ENCODE measurements around the gene ZCCHC14. TPM values are rescaled to one million over a fixed set of nuclear protein-coding genes. Genes with fewer than 3 reads are reported as not detected.
A peak's percentile ranks its signal among the peaks of the same experiment; 100 is the strongest.

The ZCCHC14 gene
- total and polyA plus RNA-seq, 2 of the 13 experiments (the other 11 are each of a cell fraction or from before 2014, with no cell fraction given) = 12.4 to 12.5 TPM

GRCh38 chr16:87384162-87384874, 108.5 kb downstream of the ZCCHC14 start (continued):
- TF ChIP-seq, protein P1, sequence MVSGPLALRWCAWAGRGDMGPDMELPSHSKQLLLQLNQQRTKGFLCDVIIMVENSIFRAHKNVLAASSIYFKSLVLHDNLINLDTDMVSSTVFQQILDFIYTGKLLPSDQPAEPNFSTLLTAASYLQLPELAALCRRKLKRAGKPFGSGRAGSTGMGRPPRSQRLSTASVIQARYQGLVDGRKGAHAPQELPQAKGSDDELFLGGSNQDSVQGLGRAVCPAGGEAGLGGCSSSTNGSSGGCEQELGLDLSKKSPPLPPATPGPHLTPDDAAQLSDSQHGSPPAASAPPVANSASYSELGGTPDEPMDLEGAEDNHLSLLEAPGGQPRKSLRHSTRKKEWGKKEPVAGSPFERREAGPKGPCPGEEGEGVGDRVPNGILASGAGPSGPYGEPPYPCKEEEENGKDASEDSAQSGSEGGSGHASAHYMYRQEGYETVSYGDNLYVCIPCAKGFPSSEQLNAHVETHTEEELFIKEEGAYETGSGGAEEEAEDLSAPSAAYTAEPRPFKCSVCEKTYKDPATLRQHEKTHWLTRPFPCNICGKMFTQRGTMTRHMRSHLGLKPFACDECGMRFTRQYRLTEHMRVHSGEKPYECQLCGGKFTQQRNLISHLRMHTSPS (CRISPR knock-in tag; IDR thresholded peaks at IDR 0.05; ENCODE audit: low read depth) = no peak
- TF ChIP-seq ZFP82 (CRISPR knock-in tag; IDR thresholded peaks at IDR 0.05; ENCODE audit: borderline replicate concordance) (peak; percentile 79; the same call in 1 of the 2 replicates), SMARCC2 (IDR thresholded peaks at IDR 0.05) (no peak), THAP11 (CRISPR knock-in tag; IDR thresholded peaks at IDR 0.05) (no peak), ASH2L (IDR thresholded peaks at IDR 0.05; ENCODE audit: insufficient read length, low read depth, low read length) (peak; percentile 96), SAP130 (CRISPR knock-in tag; IDR thresholded peaks at IDR 0.05; ENCODE audit: low read depth) (peak; percentile 80), ZNF441 (CRISPR knock-in tag; IDR thresholded peaks at IDR 0.05; ENCODE audit: borderline replicate concordance) (no peak; the same call in 1 of the 2 replicates), ZNF263 (CRISPR knock-in tag; IDR thresholded peaks at IDR 0.05) (no peak), CCAR2 (optimal IDR thresholded peaks at IDR 0.05; ENCODE audit: low read depth, low read length) (no peak), ZNF577 (CRISPR knock-in tag; IDR thresholded peaks at IDR 0.05; ENCODE audit: borderline replicate concordance, low read depth) (no peak), KDM5B (CRISPR knock-in tag; IDR thresholded peaks at IDR 0.05; ENCODE audit: borderline replicate concordance) (peak; percentile 79; the same call in 1 of the 2 replicates), ZNF160 (CRISPR knock-in tag; IDR thresholded peaks at IDR 0.05) (no peak), JARID2 (CRISPR knock-in tag; IDR thresholded peaks at IDR 0.05; ENCODE audit: insufficient replicate concordance) (no peak), ZNF460 (CRISPR knock-in tag; IDR thresholded peaks at IDR 0.05; ENCODE audit: borderline replicate concordance) (peak; percentile 68), PPARG (CRISPR knock-in tag; conservative IDR thresholded peaks at IDR 0.05) (0 out of 2 replicates have a peak, but pooled peaks have one; percentile 24)
- TF ChIP-seq, protein P2, sequence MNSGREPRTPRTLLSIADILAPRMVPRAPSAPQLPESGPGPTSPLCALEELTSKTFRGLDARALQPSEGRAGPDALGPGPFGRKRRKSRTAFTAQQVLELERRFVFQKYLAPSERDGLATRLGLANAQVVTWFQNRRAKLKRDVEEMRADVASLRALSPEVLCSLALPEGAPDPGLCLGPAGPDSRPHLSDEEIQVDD (CRISPR knock-in tag; IDR thresholded peaks at IDR 0.05; ENCODE audit: borderline replicate concordance) = no peak
- TF ChIP-seq, protein P3, sequence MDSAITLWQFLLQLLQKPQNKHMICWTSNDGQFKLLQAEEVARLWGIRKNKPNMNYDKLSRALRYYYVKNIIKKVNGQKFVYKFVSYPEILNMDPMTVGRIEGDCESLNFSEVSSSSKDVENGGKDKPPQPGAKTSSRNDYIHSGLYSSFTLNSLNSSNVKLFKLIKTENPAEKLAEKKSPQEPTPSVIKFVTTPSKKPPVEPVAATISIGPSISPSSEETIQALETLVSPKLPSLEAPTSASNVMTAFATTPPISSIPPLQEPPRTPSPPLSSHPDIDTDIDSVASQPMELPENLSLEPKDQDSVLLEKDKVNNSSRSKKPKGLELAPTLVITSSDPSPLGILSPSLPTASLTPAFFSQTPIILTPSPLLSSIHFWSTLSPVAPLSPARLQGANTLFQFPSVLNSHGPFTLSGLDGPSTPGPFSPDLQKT (CRISPR knock-in tag; IDR thresholded peaks at IDR 0.05; ENCODE audit: borderline replicate concordance) = no peak
- TF ChIP-seq, protein P4, sequence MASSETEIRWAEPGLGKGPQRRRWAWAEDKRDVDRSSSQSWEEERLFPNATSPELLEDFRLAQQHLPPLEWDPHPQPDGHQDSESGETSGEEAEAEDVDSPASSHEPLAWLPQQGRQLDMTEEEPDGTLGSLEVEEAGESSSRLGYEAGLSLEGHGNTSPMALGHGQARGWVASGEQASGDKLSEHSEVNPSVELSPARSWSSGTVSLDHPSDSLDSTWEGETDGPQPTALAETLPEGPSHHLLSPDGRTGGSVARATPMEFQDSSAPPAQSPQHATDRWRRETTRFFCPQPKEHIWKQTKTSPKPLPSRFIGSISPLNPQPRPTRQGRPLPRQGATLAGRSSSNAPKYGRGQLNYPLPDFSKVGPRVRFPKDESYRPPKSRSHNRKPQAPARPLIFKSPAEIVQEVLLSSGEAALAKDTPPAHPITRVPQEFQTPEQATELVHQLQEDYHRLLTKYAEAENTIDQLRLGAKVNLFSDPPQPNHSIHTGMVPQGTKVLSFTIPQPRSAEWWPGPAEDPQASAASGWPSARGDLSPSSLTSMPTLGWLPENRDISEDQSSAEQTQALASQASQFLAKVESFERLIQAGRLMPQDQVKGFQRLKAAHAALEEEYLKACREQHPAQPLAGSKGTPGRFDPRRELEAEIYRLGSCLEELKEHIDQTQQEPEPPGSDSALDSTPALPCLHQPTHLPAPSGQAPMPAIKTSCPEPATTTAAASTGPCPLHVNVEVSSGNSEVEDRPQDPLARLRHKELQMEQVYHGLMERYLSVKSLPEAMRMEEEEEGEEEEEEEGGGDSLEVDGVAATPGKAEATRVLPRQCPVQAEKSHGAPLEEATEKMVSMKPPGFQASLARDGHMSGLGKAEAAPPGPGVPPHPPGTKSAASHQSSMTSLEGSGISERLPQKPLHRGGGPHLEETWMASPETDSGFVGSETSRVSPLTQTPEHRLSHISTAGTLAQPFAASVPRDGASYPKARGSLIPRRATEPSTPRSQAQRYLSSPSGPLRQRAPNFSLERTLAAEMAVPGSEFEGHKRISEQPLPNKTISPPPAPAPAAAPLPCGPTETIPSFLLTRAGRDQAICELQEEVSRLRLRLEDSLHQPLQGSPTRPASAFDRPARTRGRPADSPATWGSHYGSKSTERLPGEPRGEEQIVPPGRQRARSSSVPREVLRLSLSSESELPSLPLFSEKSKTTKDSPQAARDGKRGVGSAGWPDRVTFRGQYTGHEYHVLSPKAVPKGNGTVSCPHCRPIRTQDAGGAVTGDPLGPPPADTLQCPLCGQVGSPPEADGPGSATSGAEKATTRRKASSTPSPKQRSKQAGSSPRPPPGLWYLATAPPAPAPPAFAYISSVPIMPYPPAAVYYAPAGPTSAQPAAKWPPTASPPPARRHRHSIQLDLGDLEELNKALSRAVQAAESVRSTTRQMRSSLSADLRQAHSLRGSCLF (CRISPR knock-in tag; IDR thresholded peaks at IDR 0.05; ENCODE audit: borderline replicate concordance) = no peak
- TF ChIP-seq, protein P5, sequence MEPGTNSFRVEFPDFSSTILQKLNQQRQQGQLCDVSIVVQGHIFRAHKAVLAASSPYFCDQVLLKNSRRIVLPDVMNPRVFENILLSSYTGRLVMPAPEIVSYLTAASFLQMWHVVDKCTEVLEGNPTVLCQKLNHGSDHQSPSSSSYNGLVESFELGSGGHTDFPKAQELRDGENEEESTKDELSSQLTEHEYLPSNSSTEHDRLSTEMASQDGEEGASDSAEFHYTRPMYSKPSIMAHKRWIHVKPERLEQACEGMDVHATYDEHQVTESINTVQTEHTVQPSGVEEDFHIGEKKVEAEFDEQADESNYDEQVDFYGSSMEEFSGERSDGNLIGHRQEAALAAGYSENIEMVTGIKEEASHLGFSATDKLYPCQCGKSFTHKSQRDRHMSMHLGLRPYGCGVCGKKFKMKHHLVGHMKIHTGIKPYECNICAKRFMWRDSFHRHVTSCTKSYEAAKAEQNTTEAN (CRISPR knock-in tag; conservative IDR thresholded peaks at IDR 0.05) = no peak; the same call in 1 of the 2 replicates

Data from HepG2 (cell line).